Adrenal gland (tissue), 12 donors: ENCODE data around the gene RASSF7. TPM values are rescaled to one million over a fixed set of nuclear protein-coding genes. Genes with fewer than 3 reads are reported as not detected.

Experiments used
- DNase-seq, 7 donors: peaks; one replicate each; pipeline ENCODE4 v3.0.0-alpha.2; 2019 to 2020
- H3K27ac ChIP-seq, 5 donors: fragments of 200-600 bp; sonication (generic) in 4 of 5; 1 replicate in 3 of 5; 2 replicates in 2 of 5; pipeline versions ENCODE4 v1.5.1 to v1.8.0; 2016 to 2020; ENCODE audit warnings: mild to moderate bottlenecking in 1 of 5
- H3K27me3 ChIP-seq: fragments of 200-600 bp; 2 replicates; pipeline ENCODE4 v1.8.0; 2021
- H3K36me3 ChIP-seq, 2 donors: fragments of 200-600 bp; replicated peaks in 1 of 2; 1 replicate in 1 of 2; 2 replicates in 1 of 2; pipeline versions ENCODE4 v1.5.1 to v1.8.0; 2018 to 2022
- H3K4me1 ChIP-seq, 2 donors: fragments of 200-600 bp; replicated peaks in 1 of 2; 1 replicate in 1 of 2; 2 replicates in 1 of 2; pipeline versions ENCODE4 v1.5.1 to v1.8.0; 2018 to 2021
- H3K4me3 ChIP-seq, 4 donors: fragments of 200-600 bp; sonication (generic) in 3 of 4; one replicate each; pipeline ENCODE4 v1.5.1; 2016 to 2018
- H3K9me3 ChIP-seq, 3 donors: fragments of 200-600 bp; sonication (generic) in 1 of 3; replicated peaks in 1 of 3; 1 replicate in 2 of 3; 2 replicates in 1 of 3; pipeline versions ENCODE4 v1.5.1 to v1.8.0; 2016 to 2021
- CTCF ChIP-seq, 6 experiments: fragments of 450-650 bp in 4 of 6; fragments of 200-600 bp in 2 of 6; sonication (generic) in 1 of 6; IDR thresholded peaks; 1 replicate in 5 of 6; 2 replicates in 1 of 6; pipeline versions ENCODE4 v1.5.1 to v1.8.0; 2016 to 2021; ENCODE audit warnings: antibody characterized with exemption in 6 of 6, mild to moderate bottlenecking in 2 of 6, moderate library complexity in 1 of 6
- POLR2A ChIP-seq, 2 donors: fragments of 450-650 bp; IDR thresholded peaks; one replicate each; pipeline ENCODE4 v1.6.1; 2017; ENCODE audit warnings: antibody characterized with exemption in 2 of 2, mild to moderate bottlenecking in 2 of 2, moderate library complexity in 1 of 2
- WGBS, 4 donors: extraction: QIAGEN DNeasy Blood & Tissue Kit in 2 of 4; methylation state at CpG; one replicate each; pipeline versions ENCODE4 v1.1.5 to v1.1.7; 2013 to 2017; 5-methylcytosine and 5-hydroxymethylcytosine counted together
- intact Hi-C, 2 donors: fragments of 100-400 bp; cut with DNase I; formaldehyde crosslinking; loops; one replicate each; pipeline versions ENCODE4 v1.14.1 to v1.15.0; 2022 to 2023
- polyA plus RNA-seq, 3 donors: library from polyadenylated mRNA; stranded (reverse); fragments of 200-250 nt in 2 of 3; fragments of 350-450 nt in 1 of 3; fragmentation: Illumina TruSeq in 1 of 3; extraction: RNeasy Lipid Tissue Mini Kit (QIAGEN cat#74804) in 1 of 3; gene quantifications; one replicate each; pipeline ENCODE4 v1.2.3, GENCODE V29; 2013 to 2014
- total RNA-seq, 9 donors: library from RNA; depleted of rRNA in 4 of 9; stranded (reverse); fragments of >200 nt in 4 of 9; fragments of 120-200 nt in 1 of 9; fragmentation: NEBNext Ultra II Directional in 1 of 9; extraction: Animal tissue kit (Norgen Biotek cat#: 25700) in 1 of 9; gene quantifications; one replicate each; pipeline versions ENCODE4 v1.1.0 to v1.2.4, GENCODE V29; 2013 to 2023
- donor health status: healthy with polysubstance abuse.
- donor health status: Bipolar disorder and iron deficiency.
- donor health status: DM: yes; HTN: yes; CAD: no.
- donor health status: DM: no; HTN: no; CAD: no.
- donor health status: DM: no; HTN: no; CAD: no.
- donor health status: DM: yes; HTN: yes; CAD: no.

The RASSF7 gene
- total and polyA plus RNA-seq, 12 donors = 0.33 to 19.9 (median 7.8) TPM

GRCh38 chr11:539971-540481, 20.7 kb upstream of the RASSF7 start:
- TF ChIP-seq CTCF (IDR thresholded peaks at IDR 0.05) (no peak), POLR2A (IDR thresholded peaks at IDR 0.05) (no peak)
- peak in 1 of 7 donors; percentile 16 for DNase-seq
- Histone ChIP-seq H3K9me3 (no peaks in the 10 kb centered on the region), H3K27ac (no peak overlapping the region), H3K36me3 (no peaks in the 10 kb centered on the region), H3K4me1 (peaks cover 9 to 18% of the 10 kb centered on the region in 2 donors), H3K27me3 (no peaks in the 10 kb centered on the region), H3K4me3 (no peak overlapping the region)
- WGBS, 4 donors = 80 to 92% (median 90%) methylated on average over 1 to 8 of the region's 8 CpGs
- intact Hi-C loops = no loop called here

GRCh38 chr11:540583-541432, 20.0 kb upstream of the RASSF7 start:
- H3K4me1 ChIP-seq = peaks cover 8 to 18% of the 10 kb centered on the region in 2 donors
- intact Hi-C loops = no loop called here
- H3K27ac ChIP-seq = no peak overlapping the region
- 88 to 93% (median 90%) methylated on average over 13 to 23 of the region's 23 CpGs for WGBS, 4 donors
- peak in 1 of 7 donors; percentile 15 for DNase-seq
- H3K36me3 ChIP-seq = no peaks in the 10 kb centered on the region
- H3K27me3 ChIP-seq = no peaks in the 10 kb centered on the region
- no peaks in the 10 kb centered on the region for H3K9me3 ChIP-seq
- TF ChIP-seq CTCF (IDR thresholded peaks at IDR 0.05) (no peak), POLR2A (IDR thresholded peaks at IDR 0.05) (no peak)
- H3K4me3 ChIP-seq = no peak overlapping the region

- H3K4me3 ChIP-seq = no peak overlapping the region
- no peaks in the 10 kb centered on the region for H3K36me3 ChIP-seq
- H3K4me1 ChIP-seq = peaks cover 4 to 14% of the 10 kb centered on the region in 2 donors
- peak in 1 of 7 donors; percentile 18 for DNase-seq
- no peaks in the 10 kb centered on the region for H3K9me3 ChIP-seq
- no peak overlapping the region for H3K27ac ChIP-seq
- 89 to 91% (median 90%) methylated on average over 17 to 20 of the region's 20 CpGs for WGBS, 4 donors
- TF ChIP-seq POLR2A (IDR thresholded peaks at IDR 0.05) = no peak
- TF ChIP-seq CTCF (IDR thresholded peaks at IDR 0.05) = no peak
- H3K27me3 ChIP-seq = no peaks in the 10 kb centered on the region
- intact Hi-C loops = no loop called here
These were observed 19.3 kb upstream of the RASSF7 start for GRCh38 chr11:541433-541885.

GRCh38 chr11:544817-545166, 16.0 kb upstream of the RASSF7 start:
- no peak for DNase-seq
- Histone ChIP-seq H3K4me1 (no peaks in the 10 kb centered on the region), H3K27ac (no peak overlapping the region), H3K27me3 (no peaks in the 10 kb centered on the region), H3K36me3 (no peaks in the 10 kb centered on the region), H3K9me3 (no peaks in the 10 kb centered on the region), H3K4me3 (no peak overlapping the region)
- TF ChIP-seq POLR2A (IDR thresholded peaks at IDR 0.05) = no peak
- TF ChIP-seq CTCF (IDR thresholded peaks at IDR 0.05) = no peak
- 46 to 100% (median 67%) methylated on average over 1 to 5 of the region's 5 CpGs for WGBS, 4 donors
- intact Hi-C loops = no loop called here
